HG02973 (cell line): Measurements from ENCODE around the gene HABP2.

Experiments
- ATAC-seq: cut with Tn5 transposase; IDR thresholded peaks from one replicate; pipeline ENCODE4 v1.9.1; 2021; ENCODE audit warnings: moderate library complexity; ENCODE audit not compliant: unreplicated experiment

HABP2 gene

GRCh38 chr10:113524539-113525490 lies 28.0 kb upstream of the HABP2 start:
- ATAC-seq = no peak

- ATAC-seq = no peak
These were observed 27.1 kb upstream of the HABP2 start for GRCh38 chr10:113525713-113526112.

- no peak for ATAC-seq
These were observed 25.5 kb upstream of the HABP2 start for GRCh38 chr10:113527211-113527906.

- ATAC-seq = no peak
These were observed 24.0 kb upstream of the HABP2 start for GRCh38 chr10:113528876-113529275.

GRCh38 chr10:113529575-113529974 lies 23.3 kb upstream of the HABP2 start:
- no peak for ATAC-seq

- ATAC-seq = no peak
These were observed 22.4 kb upstream of the HABP2 start for GRCh38 chr10:113530476-113530875.

- ATAC-seq = no peak
These were observed 20.1 kb upstream of the HABP2 start for GRCh38 chr10:113532724-113533123.

GRCh38 chr10:113533801-113534200 lies 19.1 kb upstream of the HABP2 start:
- no peak for ATAC-seq

GRCh38 chr10:113534423-113534822 lies 18.4 kb upstream of the HABP2 start:
- ATAC-seq = no peak

GRCh38 chr10:113537672-113538071 lies 15.2 kb upstream of the HABP2 start:
- ATAC-seq = no peak

GRCh38 chr10:113538151-113538550 lies 14.7 kb upstream of the HABP2 start:
- ATAC-seq = no peak

- no peak for ATAC-seq
These were observed 13.1 kb upstream of the HABP2 start for GRCh38 chr10:113539789-113540188.

GRCh38 chr10:113540845-113541548 lies 11.9 kb upstream of the HABP2 start:
- ATAC-seq = no peak

GRCh38 chr10:113541549-113541927 lies 11.3 kb upstream of the HABP2 start:
- ATAC-seq = no peak

- no peak for ATAC-seq
These were observed 9.5 kb upstream of the HABP2 start for GRCh38 chr10:113543107-113543955.

GRCh38 chr10:113544392-113544791 lies 8.5 kb upstream of the HABP2 start:
- no peak for ATAC-seq

GRCh38 chr10:113547426-113547825 lies 5.4 kb upstream of the HABP2 start:
- ATAC-seq = no peak

- ATAC-seq = no peak
These were observed 3.0 kb upstream of the HABP2 start for GRCh38 chr10:113549856-113550255.

GRCh38 chr10:113550365-113550764 lies 2.5 kb upstream of the HABP2 start:
- no peak for ATAC-seq

GRCh38 chr10:113552014-113552413 lies 839 bp upstream of the HABP2 start:
- no peak for ATAC-seq

GRCh38 chr10:113553149-113553548 lies 296 bp downstream of the HABP2 start:
- ATAC-seq = no peak
